ENCODE measurements around the gene SH3PXD2A.
"Not testable (repeated sequence)": the region's sequence is repeated elsewhere in the genome, so short reads cannot be mapped to it uniquely, and the experiment has no call there.

The SH3PXD2A gene

GRCh38 chr10:103814626-103815370 lies 40.6 kb downstream of the SH3PXD2A start:
- DNase-seq (ENCODE audit: low read depth in 2 of 3, low spot score in 1 of 3), result no peak

- DNase-seq (ENCODE audit: low read depth in 2 of 3, low spot score in 1 of 3), result no peak
These were observed 41.3 kb downstream of the SH3PXD2A start for GRCh38 chr10:103814105-103814504.

GRCh38 chr10:103813312-103813711 lies 42.1 kb downstream of the SH3PXD2A start:
- not testable (repeated sequence) for DNase-seq (ENCODE audit: low read depth in 2 of 3, low spot score in 1 of 3)

- DNase-seq (ENCODE audit: low read depth in 2 of 3, low spot score in 1 of 3), result no peak
These were observed 42.9 kb downstream of the SH3PXD2A start for GRCh38 chr10:103812432-103812831.

- DNase-seq (ENCODE audit: low read depth in 2 of 3, low spot score in 1 of 3), result no peak
These were observed 43.4 kb downstream of the SH3PXD2A start for GRCh38 chr10:103812004-103812403.

- DNase-seq (ENCODE audit: low read depth in 2 of 3, low spot score in 1 of 3), result no peak
These were observed 43.9 kb downstream of the SH3PXD2A start for GRCh38 chr10:103811463-103811862.

GRCh38 chr10:103808780-103809179 lies 46.6 kb downstream of the SH3PXD2A start:
- no peak for DNase-seq (ENCODE audit: low read depth in 2 of 3, low spot score in 1 of 3)

- no peak for DNase-seq (ENCODE audit: low read depth in 2 of 3, low spot score in 1 of 3)
These were observed 47.4 kb downstream of the SH3PXD2A start for GRCh38 chr10:103807996-103808395.

GRCh38 chr10:103806395-103807187 lies 48.8 kb downstream of the SH3PXD2A start:
- DNase-seq (ENCODE audit: low read depth in 2 of 3, low spot score in 1 of 3), result no peak

GRCh38 chr10:103805781-103806180 lies 49.6 kb downstream of the SH3PXD2A start:
- DNase-seq (ENCODE audit: low read depth in 2 of 3, low spot score in 1 of 3), result no peak

GRCh38 chr10:103804871-103805270 lies 50.5 kb downstream of the SH3PXD2A start:
- no peak for DNase-seq (ENCODE audit: low read depth in 2 of 3, low spot score in 1 of 3)

- DNase-seq (ENCODE audit: low read depth in 2 of 3, low spot score in 1 of 3), result no peak
These were observed 51.4 kb downstream of the SH3PXD2A start for GRCh38 chr10:103803941-103804340.

GRCh38 chr10:103802637-103803353 lies 52.6 kb downstream of the SH3PXD2A start:
- DNase-seq (ENCODE audit: low read depth in 2 of 3, low spot score in 1 of 3), result no peak

- no peak for DNase-seq (ENCODE audit: low read depth in 2 of 3, low spot score in 1 of 3)
These were observed 53.3 kb downstream of the SH3PXD2A start for GRCh38 chr10:103802081-103802480.

- DNase-seq (ENCODE audit: low read depth in 2 of 3, low spot score in 1 of 3), result peak in 2 of 3 donors; percentile 7 to 19
These were observed 54.4 kb downstream of the SH3PXD2A start for GRCh38 chr10:103800789-103801540.

- DNase-seq (ENCODE audit: low read depth in 2 of 3, low spot score in 1 of 3), result no peak
These were observed 55.3 kb downstream of the SH3PXD2A start for GRCh38 chr10:103800089-103800488.

GRCh38 chr10:103799341-103799740 lies 56.0 kb downstream of the SH3PXD2A start:
- no peak for DNase-seq (ENCODE audit: low read depth in 2 of 3, low spot score in 1 of 3)

- no peak for DNase-seq (ENCODE audit: low read depth in 2 of 3, low spot score in 1 of 3)
These were observed 56.9 kb downstream of the SH3PXD2A start for GRCh38 chr10:103798511-103798910.

- DNase-seq (ENCODE audit: low read depth in 2 of 3, low spot score in 1 of 3), result no peak
These were observed 57.5 kb downstream of the SH3PXD2A start for GRCh38 chr10:103797857-103798256.

- DNase-seq (ENCODE audit: low read depth in 2 of 3, low spot score in 1 of 3), result no peak
These were observed 59.6 kb downstream of the SH3PXD2A start for GRCh38 chr10:103795634-103796270.

- DNase-seq (ENCODE audit: low read depth in 2 of 3, low spot score in 1 of 3), result no peak
These were observed 60.4 kb downstream of the SH3PXD2A start for GRCh38 chr10:103794996-103795395.
